Natural killer cell (primary cell): Measurements from ENCODE around the gene UNC13B. TPM values are rescaled to one million over a fixed set of nuclear protein-coding genes. Genes with fewer than 3 reads are reported as not detected.

Experiments
- ATAC-seq, 3 donors: fragments of 150-1000 bp in 2 of 3; fragments of 200-7000 bp in 1 of 3; cut with Tn5 transposase; 1 replicate in 1 of 3; 2 replicates in 2 of 3; pipeline ENCODE4 v1.10.0; 2021; ENCODE audit warnings: mild to moderate bottlenecking in 2 of 3, moderate library complexity in 2 of 3
- DNase-seq, 2 donors: peaks; one replicate each; pipeline versions ENCODE4 v3.0.0 to v3.0.0-alpha.2; 2013 to 2021; ENCODE audit warnings: mixed read lengths in 1 of 2
- H3K27ac ChIP-seq: one replicate; pipeline ENCODE4 v1.5.1; 2013; ENCODE audit warnings: mild to moderate bottlenecking, low read length
- H3K27me3 ChIP-seq: one replicate; pipeline ENCODE4 v1.6.1; 2013; ENCODE audit warnings: low read length; ENCODE audit not compliant: control insufficient read depth, insufficient read depth
- H3K36me3 ChIP-seq: one replicate; pipeline ENCODE4 v1.6.1; 2013; ENCODE audit warnings: low read length; ENCODE audit not compliant: control insufficient read depth, insufficient read depth
- H3K4me1 ChIP-seq: one replicate; pipeline ENCODE4 v1.6.1; 2013; ENCODE audit warnings: low read length; ENCODE audit not compliant: control insufficient read depth, insufficient read depth
- H3K4me3 ChIP-seq: one replicate; pipeline ENCODE4 v1.5.1; 2013; ENCODE audit warnings: low read length
- H3K9me3 ChIP-seq: one replicate; pipeline ENCODE4 v1.6.1; 2013; ENCODE audit warnings: low read length; ENCODE audit not compliant: control insufficient read depth, insufficient read depth
- H3K27ac Mint-ChIP-seq, 2 donors: one replicate each; pipeline ENCODE4 v1.8.0; 2022; ENCODE audit warnings: mild to moderate bottlenecking in 2 of 2, mixed read lengths in 2 of 2, moderate library complexity in 1 of 2
- H3K27me3 Mint-ChIP-seq, 2 donors: one replicate each; pipeline ENCODE4 v1.8.0; 2022; ENCODE audit warnings: low read depth in 2 of 2, mixed read lengths in 2 of 2
- H3K36me3 Mint-ChIP-seq: one replicate; pipeline ENCODE4 v1.8.0; 2022; ENCODE audit warnings: mixed read lengths
- H3K4me1 Mint-ChIP-seq, 2 donors: one replicate each; pipeline ENCODE4 v1.8.0; 2022; ENCODE audit warnings: mixed read lengths in 2 of 2
- H3K4me3 Mint-ChIP-seq: one replicate; pipeline ENCODE4 v1.8.0; 2022; ENCODE audit warnings: mild to moderate bottlenecking, moderate library complexity, mixed read lengths
- H3K9me3 Mint-ChIP-seq, 2 donors: one replicate each; pipeline ENCODE4 v1.8.0; 2022; ENCODE audit warnings: mixed read lengths in 2 of 2
- WGBS: methylation state at CpG from one replicate; pipeline ENCODE4 v1.1.7; 2013; ENCODE audit warnings: missing lambda C conversion rate; ENCODE audit not compliant: insufficient coverage; 5-methylcytosine and 5-hydroxymethylcytosine counted together
- intact Hi-C: fragments of 100-400 bp; cut with micrococcal nuclease; formaldehyde crosslinking; loops from one replicate; pipeline ENCODE4 v1.14.2; 2022
- total RNA-seq, 4 donors: library from RNA; stranded (reverse); fragments of 120-200 nt in 1 of 4; gene quantifications; one replicate each; pipeline versions ENCODE4 v1.2.3 to v1.2.4, GENCODE V29; 2013 to 2022
- TF ChIP-seq, protein P1 (sequence below): fragments of 200-600 bp; IDR thresholded peaks from one replicate; pipeline ENCODE4 v1.8.0; 2022; ENCODE audit warnings: antibody characterized with exemption

UNC13B gene
- total RNA-seq, 3 donors from 2014 or later (not counting 1 experiment from before 2014, with no cell fraction given) = 0.21 to 0.78 (median 0.27) TPM

DNA sequence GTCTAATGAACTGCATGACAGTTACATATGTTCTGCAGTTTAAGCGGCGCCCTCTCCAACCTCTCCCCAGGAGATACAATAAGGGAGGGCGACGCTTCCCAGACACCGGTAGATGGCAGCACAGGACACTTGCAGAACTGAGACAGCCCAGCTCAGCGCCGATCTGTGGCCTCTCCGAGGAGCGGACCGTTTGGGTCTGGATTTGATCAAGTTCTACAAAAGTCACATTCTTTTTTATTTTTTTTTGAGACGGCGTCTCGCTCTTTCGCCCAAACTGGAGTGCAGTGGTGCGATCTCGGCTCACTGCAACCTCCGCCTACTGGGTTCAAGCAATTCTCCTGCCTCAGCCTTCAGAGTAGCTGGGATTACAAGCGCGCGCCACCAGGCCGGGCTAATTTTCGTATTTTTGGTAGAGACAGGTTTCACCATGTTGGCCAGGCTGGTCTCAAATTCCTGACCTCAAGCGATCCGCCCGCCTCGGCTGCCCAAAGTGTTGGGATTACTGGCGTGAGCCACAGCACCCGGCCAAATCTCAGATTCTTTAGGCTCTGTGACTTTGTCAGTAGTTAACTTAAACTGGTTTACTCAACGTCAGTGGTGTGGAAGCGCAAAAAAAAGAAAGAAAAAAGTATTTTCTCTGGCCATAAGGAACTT lies 44.8 kb upstream of the UNC13B start:
- peak overlapping the region; percentile 92 to 95 for H3K27ac Mint-ChIP-seq
- WGBS = 33% methylated on average over 29 of the region's 30 CpGs
- peak; percentile 51 to 84 (median 66) for ATAC-seq

GRCh38 chr9:35134920-35135319 lies 26.9 kb upstream of the UNC13B start:
- Mint-ChIP-seq H3K4me1 (no peaks in the 10 kb centered on the region), H3K27me3 (peaks cover 11 to 14% of the 10 kb centered on the region in 2 donors), H3K4me3 (no peak overlapping the region), H3K36me3 (no peaks in the 10 kb centered on the region), H3K27ac (no peak overlapping the region), H3K9me3 (no peaks in the 10 kb centered on the region)
- WGBS = 85% methylated on average over 6 of the region's 6 CpGs
- Histone ChIP-seq H3K4me1 (no peaks in the 10 kb centered on the region), H3K27me3 (no peaks in the 10 kb centered on the region), H3K36me3 (no peaks in the 10 kb centered on the region), H3K4me3 (no peak overlapping the region), H3K27ac (no peak overlapping the region), H3K9me3 (no peaks in the 10 kb centered on the region)
- intact Hi-C loops = no loop called here
- TF ChIP-seq, protein P1, sequence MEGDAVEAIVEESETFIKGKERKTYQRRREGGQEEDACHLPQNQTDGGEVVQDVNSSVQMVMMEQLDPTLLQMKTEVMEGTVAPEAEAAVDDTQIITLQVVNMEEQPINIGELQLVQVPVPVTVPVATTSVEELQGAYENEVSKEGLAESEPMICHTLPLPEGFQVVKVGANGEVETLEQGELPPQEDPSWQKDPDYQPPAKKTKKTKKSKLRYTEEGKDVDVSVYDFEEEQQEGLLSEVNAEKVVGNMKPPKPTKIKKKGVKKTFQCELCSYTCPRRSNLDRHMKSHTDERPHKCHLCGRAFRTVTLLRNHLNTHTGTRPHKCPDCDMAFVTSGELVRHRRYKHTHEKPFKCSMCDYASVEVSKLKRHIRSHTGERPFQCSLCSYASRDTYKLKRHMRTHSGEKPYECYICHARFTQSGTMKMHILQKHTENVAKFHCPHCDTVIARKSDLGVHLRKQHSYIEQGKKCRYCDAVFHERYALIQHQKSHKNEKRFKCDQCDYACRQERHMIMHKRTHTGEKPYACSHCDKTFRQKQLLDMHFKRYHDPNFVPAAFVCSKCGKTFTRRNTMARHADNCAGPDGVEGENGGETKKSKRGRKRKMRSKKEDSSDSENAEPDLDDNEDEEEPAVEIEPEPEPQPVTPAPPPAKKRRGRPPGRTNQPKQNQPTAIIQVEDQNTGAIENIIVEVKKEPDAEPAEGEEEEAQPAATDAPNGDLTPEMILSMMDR = no peak
- ATAC-seq = no peak
- DNase-seq = no peak

More for the DNA sequence above, 44.8 kb upstream of the UNC13B start:
- Mint-ChIP-seq H3K9me3 (no peaks in the 10 kb centered on the region), H3K4me3 (peak overlapping the region; percentile 97), H3K36me3 (no peaks in the 10 kb centered on the region), H3K27me3 (peaks cover 0 to 9% of the 10 kb centered on the region in 2 donors), H3K4me1 (peaks cover 38 to 45% of the 10 kb centered on the region in 2 donors)
- Histone ChIP-seq H3K9me3 (no peaks in the 10 kb centered on the region), H3K27ac (peak overlapping the region; percentile 79), H3K36me3 (no peaks in the 10 kb centered on the region), H3K4me1 (peaks cover 41% of the 10 kb centered on the region), H3K4me3 (peak overlapping the region; percentile 67), H3K27me3 (no peaks in the 10 kb centered on the region)
- DNase-seq = peak; percentile 73 to 97
- intact Hi-C loops = loop anchor here (1.0 to 10.0 kb wide), 7 partner anchors 14 to 698 kb away; partner anchors contain the start of genes HINT2, SPAG8, STOML2 and UNC13B
- TF ChIP-seq, protein P1 = peak; percentile 96

DNA sequence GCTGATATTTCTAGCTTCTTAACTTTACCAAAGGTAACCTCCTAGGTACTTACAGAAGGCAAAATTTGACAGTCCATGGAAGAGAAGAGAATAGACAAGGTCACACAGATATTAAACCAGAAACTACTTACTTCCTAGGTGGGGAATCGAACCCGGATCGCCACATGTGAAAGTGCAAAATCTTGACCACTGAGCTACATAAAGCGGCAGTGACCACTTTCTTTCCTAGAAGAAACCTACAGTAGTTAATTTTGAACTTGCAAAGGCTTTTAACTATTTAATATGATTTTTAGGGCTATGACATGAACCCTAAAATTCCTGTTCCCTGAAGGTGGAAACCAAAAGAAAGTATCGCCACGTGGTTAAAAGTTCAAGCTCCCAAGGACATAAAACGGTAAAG lies 25.8 kb upstream of the UNC13B start:
- Histone ChIP-seq H3K36me3 (no peaks in the 10 kb centered on the region), H3K9me3 (no peaks in the 10 kb centered on the region), H3K27ac (no peak overlapping the region), H3K4me1 (no peaks in the 10 kb centered on the region), H3K4me3 (no peak overlapping the region), H3K27me3 (no peaks in the 10 kb centered on the region)
- H3K27me3 Mint-ChIP-seq = peaks cover 11 to 14% of the 10 kb centered on the region in 2 donors
- WGBS = 94% methylated on average over 7 of the region's 7 CpGs
- no peaks in the 10 kb centered on the region for H3K36me3 Mint-ChIP-seq
- intact Hi-C loops = no loop called here
- TF ChIP-seq, protein P1 = no peak
- no peaks in the 10 kb centered on the region for H3K9me3 Mint-ChIP-seq
- DNase-seq (no peak), ATAC-seq (no peak)
- no peak overlapping the region for H3K4me3 Mint-ChIP-seq
- H3K27ac Mint-ChIP-seq = no peak overlapping the region
- H3K4me1 Mint-ChIP-seq = no peaks in the 10 kb centered on the region
